ENCODE measurements around the gene ANGPTL2.

Gene ANGPTL2

GRCh38 chr9:127038531-127038930 lies 83.9 kb downstream of the ANGPTL2 start:
- no peak for DNase-seq
